Measurements from ENCODE around the gene ZNF124.
"Not testable (repeated sequence)": the region's sequence is repeated elsewhere in the genome, so short reads cannot be mapped to it uniquely, and the experiment has no call there.

DNA sequence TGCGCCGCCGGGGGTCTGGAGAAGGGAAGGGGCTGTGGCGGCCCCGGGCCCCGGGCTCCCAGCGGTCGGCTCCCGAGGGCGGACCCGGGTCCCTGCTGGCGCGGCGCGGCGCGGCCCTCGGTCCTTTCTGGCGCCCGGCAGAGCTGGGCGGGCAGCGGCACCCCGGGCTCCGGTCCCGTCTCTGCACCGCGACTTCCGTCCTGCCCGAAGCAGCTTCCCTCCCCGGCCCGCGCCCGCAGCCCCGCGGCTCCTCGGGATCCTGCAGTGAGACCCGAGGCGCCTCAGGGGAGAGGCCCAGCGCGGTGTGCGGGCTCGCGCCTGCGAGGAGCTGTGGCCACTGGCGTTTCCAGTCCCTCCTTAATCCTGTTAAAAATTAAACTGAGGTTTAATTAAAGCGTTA, 45.2 kb downstream of the ZNF124 start:
- TF ChIP-seq BHLHE40 (IDR thresholded peaks at IDR 0.05; ENCODE audit: borderline replicate concordance); SUZ12 (IDR thresholded peaks at IDR 0.05): not testable (repeated sequence)
- TF ChIP-seq, protein P1, sequence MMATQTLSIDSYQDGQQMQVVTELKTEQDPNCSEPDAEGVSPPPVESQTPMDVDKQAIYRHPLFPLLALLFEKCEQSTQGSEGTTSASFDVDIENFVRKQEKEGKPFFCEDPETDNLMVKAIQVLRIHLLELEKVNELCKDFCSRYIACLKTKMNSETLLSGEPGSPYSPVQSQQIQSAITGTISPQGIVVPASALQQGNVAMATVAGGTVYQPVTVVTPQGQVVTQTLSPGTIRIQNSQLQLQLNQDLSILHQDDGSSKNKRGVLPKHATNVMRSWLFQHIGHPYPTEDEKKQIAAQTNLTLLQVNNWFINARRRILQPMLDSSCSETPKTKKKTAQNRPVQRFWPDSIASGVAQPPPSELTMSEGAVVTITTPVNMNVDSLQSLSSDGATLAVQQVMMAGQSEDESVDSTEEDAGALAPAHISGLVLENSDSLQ (IDR thresholded peaks at IDR 0.05), result not testable (repeated sequence)
